Measurements from ENCODE around the gene RBM17. TPM values are rescaled to one million over a fixed set of nuclear protein-coding genes. Genes with fewer than 3 reads are reported as not detected.

RBM17 gene
- total and polyA plus RNA-seq, 2 of the 13 experiments (the other 11 are each of a cell fraction or from before 2014, with no cell fraction given), result 30.7 to 77.5 TPM

- TF ChIP-seq FOXA3 (CRISPR knock-in tag; IDR thresholded peaks at IDR 0.05) (no peak), NR3C1 (CRISPR knock-in tag; IDR thresholded peaks at IDR 0.05) (no peak), MNT (IDR thresholded peaks at IDR 0.05) (no peak), ZFP41 (CRISPR knock-in tag; IDR thresholded peaks at IDR 0.05; ENCODE audit: borderline replicate concordance) (no peak), ZBTB1 (CRISPR knock-in tag; IDR thresholded peaks at IDR 0.05; ENCODE audit: borderline replicate concordance) (no peak), KDM4B (CRISPR knock-in tag; IDR thresholded peaks at IDR 0.05) (no peak), MED13 (CRISPR knock-in tag; IDR thresholded peaks at IDR 0.05) (no peak), PATZ1 (CRISPR knock-in tag; IDR thresholded peaks at IDR 0.05) (no peak), ZNF354B (CRISPR knock-in tag; IDR thresholded peaks at IDR 0.05) (no peak), ZBTB43 (CRISPR knock-in tag; conservative IDR thresholded peaks at IDR 0.05) (no peak), FOXP1 (IDR thresholded peaks at IDR 0.05) (no peak), FOXP1 (CRISPR knock-in tag; IDR thresholded peaks at IDR 0.05) (no peak), ZNF674 (CRISPR knock-in tag; IDR thresholded peaks at IDR 0.05; ENCODE audit: low read depth) (no peak), ZNF530 (CRISPR knock-in tag; IDR thresholded peaks at IDR 0.05; ENCODE audit: low read depth) (no peak), ZNF292 (CRISPR knock-in tag; IDR thresholded peaks at IDR 0.05; ENCODE audit: borderline replicate concordance, low read depth) (no peak), MTF2 (CRISPR knock-in tag; IDR thresholded peaks at IDR 0.05; ENCODE audit: borderline replicate concordance) (no peak), ZNF652 (CRISPR knock-in tag; IDR thresholded peaks at IDR 0.05; ENCODE audit: borderline replicate concordance, low read depth) (no peak), ZNF672 (CRISPR knock-in tag; IDR thresholded peaks at IDR 0.05) (no peak), CENPX (CRISPR knock-in tag; IDR thresholded peaks at IDR 0.05) (no peak)
- ChIA-PET CTCF (ENCODE audit: low intra/inter-chr PET ratio, low total read pairs) (no interaction called here), POLR2A (no interaction called here)
- Histone ChIP-seq H3K27me3 (ENCODE audit: control insufficient read depth in 1 of 2, insufficient read depth in 2 of 2, low read length in 2 of 2) (no peaks in the 10 kb centered on the region), H3K36me3 (replicated peaks in 1 of 2; ENCODE audit: control insufficient read depth in 1 of 2, insufficient read depth in 2 of 2, low read length in 2 of 2) (peaks cover 1 to 6% of the 10 kb centered on the region in 2 experiments; a peak in 1 of 5 replicates), H3K9ac (ENCODE audit: insufficient read depth, low read depth, low read length) (no peak overlapping the region), H2AFZ (ENCODE audit: low read length) (no peak overlapping the region), H3K79me2 (ENCODE audit: insufficient read depth, low read length) (no peaks in the 10 kb centered on the region), H3K4me2 (ENCODE audit: low read depth, low read length) (no peak overlapping the region), H3K9me3 (ENCODE audit: low read length) (no peaks in the 10 kb centered on the region), H4K20me1 (ENCODE audit: insufficient read depth, low read length) (no peaks in the 10 kb centered on the region), H3K4me1 (ENCODE audit: insufficient read depth, low read length) (peaks cover 1% of the 10 kb centered on the region; the same call in 1 of the 2 replicates), H3K27ac (ENCODE audit: extremely low read length, insufficient read depth, low read length) (no peak overlapping the region), H3K4me3 (replicated peaks in 1 of 3; ENCODE audit: insufficient read depth in 1 of 3, low read depth in 2 of 3, low read length in 3 of 3) (no peak overlapping the region)
- no peak for DNase-seq (ENCODE audit: low spot score)
- no TSS peak for BruUV-seq (replicated peaks)
- no peak for ATAC-seq
- intact Hi-C loops (cut with micrococcal nuclease; ENCODE audit: unreplicated experiment) (no loop called here), in situ Hi-C loops (cut with HindIII; ENCODE audit: extremely low pct_ligation_motif_present, low pct_unique_long_range_greater_than_20kb) (no loop called here)
- FAIRE-seq, result no peak
- 92% methylated on average over 15 of the region's 15 CpGs for WGBS (ENCODE audit: low lambda C conversion rate)
These were observed 31.9 kb downstream of the RBM17 start for GRCh38 chr10:6120691-6121090.

Data from HepG2 (cell line).